GM23338 (cell line): ENCODE results near the gene KRTAP10-10.

Experiments
- EZH2phosphoT487 ChIP-seq: fragments of 200-600 bp; sonication (generic); IDR thresholded peaks from one replicate; pipeline ENCODE4 v1.8.1; 2018; ENCODE audit warnings: antibody characterized with exemption; ENCODE audit not compliant: unreplicated experiment
- TF ChIP-seq, protein P1 (sequence below), 2 experiments: fragments of 200-600 bp in 1 of 2; sonication (generic) in 1 of 2; conservative IDR thresholded peaks; 2 replicates each; pipeline versions ENCODE4 v1.5.1 to v1.6.1; 2016 to 2017; ENCODE audit warnings: antibody characterized with exemption in 2 of 2, low read depth in 2 of 2, mild to moderate bottlenecking in 2 of 2, moderate library complexity in 1 of 2

DNA sequence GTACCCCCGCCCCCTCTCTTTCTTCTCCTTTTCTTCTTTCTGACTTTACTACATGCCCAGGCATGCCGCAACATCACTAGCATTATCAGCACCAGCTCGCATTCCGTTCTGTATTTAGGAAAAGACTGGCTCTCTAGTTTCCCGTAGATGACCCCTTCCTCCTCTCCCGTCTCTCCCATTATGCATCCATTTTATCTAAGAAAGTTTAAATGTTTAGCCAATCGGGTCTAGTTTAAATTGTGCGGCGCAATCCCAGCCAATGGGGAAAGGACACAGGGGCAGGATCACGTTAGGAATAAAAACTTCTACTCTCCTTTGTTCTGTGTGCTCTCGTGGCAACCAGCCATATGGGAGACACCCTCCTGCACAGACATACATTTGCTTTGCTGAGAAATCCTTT is 39.1 kb upstream of the KRTAP10-10 start:
- TF ChIP-seq, protein P1, sequence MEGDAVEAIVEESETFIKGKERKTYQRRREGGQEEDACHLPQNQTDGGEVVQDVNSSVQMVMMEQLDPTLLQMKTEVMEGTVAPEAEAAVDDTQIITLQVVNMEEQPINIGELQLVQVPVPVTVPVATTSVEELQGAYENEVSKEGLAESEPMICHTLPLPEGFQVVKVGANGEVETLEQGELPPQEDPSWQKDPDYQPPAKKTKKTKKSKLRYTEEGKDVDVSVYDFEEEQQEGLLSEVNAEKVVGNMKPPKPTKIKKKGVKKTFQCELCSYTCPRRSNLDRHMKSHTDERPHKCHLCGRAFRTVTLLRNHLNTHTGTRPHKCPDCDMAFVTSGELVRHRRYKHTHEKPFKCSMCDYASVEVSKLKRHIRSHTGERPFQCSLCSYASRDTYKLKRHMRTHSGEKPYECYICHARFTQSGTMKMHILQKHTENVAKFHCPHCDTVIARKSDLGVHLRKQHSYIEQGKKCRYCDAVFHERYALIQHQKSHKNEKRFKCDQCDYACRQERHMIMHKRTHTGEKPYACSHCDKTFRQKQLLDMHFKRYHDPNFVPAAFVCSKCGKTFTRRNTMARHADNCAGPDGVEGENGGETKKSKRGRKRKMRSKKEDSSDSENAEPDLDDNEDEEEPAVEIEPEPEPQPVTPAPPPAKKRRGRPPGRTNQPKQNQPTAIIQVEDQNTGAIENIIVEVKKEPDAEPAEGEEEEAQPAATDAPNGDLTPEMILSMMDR (conservative IDR thresholded peaks at IDR 0.05; ENCODE audit: low read depth in 2 of 2) = no peak
- TF ChIP-seq EZH2phosphoT487 = no peak
